Gastrocnemius medialis (tissue), 4 donors: Measurements from ENCODE around the gene SHISAL2A. TPM values are rescaled to one million over a fixed set of nuclear protein-coding genes. Genes with fewer than 3 reads are reported as not detected.

Source experiments
- ATAC-seq, 2 donors: fragments of 150-250 bp; one replicate each; pipeline ENCODE4 v1.9.1; 2016
- DNase-seq, 2 donors: peaks; one replicate each; pipeline ENCODE4 v3.0.0-alpha.2; 2019
- H3K27ac ChIP-seq, 4 donors: fragments of 200-600 bp; sonication (generic); 1 replicate in 1 of 4; 2 replicates in 3 of 4; pipeline ENCODE4 v1.5.1; 2016 to 2018; ENCODE audit warnings: mild to moderate bottlenecking in 2 of 4, moderate library complexity in 1 of 4
- H3K27me3 ChIP-seq, 3 donors: fragments of 200-600 bp; sonication (generic) in 2 of 3; 1 replicate in 1 of 3; 2 replicates in 2 of 3; pipeline versions ENCODE4 v1.5.1 to v1.6.0; 2016 to 2019; ENCODE audit warnings: mild to moderate bottlenecking in 1 of 3, moderate library complexity in 1 of 3
- H3K36me3 ChIP-seq, 2 donors: fragments of 200-600 bp; sonication (generic) in 1 of 2; one replicate each; pipeline ENCODE4 v1.5.1; 2017 to 2018
- H3K4me1 ChIP-seq, 2 donors: fragments of 200-600 bp; sonication (generic) in 1 of 2; one replicate each; pipeline ENCODE4 v1.5.1; 2016 to 2017; ENCODE audit warnings: mild to moderate bottlenecking in 2 of 2
- H3K4me3 ChIP-seq, 4 donors: fragments of 200-600 bp; sonication (generic) in 3 of 4; 1 replicate in 1 of 4; 2 replicates in 3 of 4; pipeline ENCODE4 v1.5.1; 2016 to 2019; ENCODE audit warnings: mild to moderate bottlenecking in 2 of 4
- H3K9me3 ChIP-seq, 3 donors: fragments of 200-600 bp; sonication (generic) in 2 of 3; 1 replicate in 1 of 3; 2 replicates in 2 of 3; pipeline ENCODE4 v1.5.1; 2016 to 2019
- POLR2A ChIP-seq, 2 donors: fragments of 450-650 bp; IDR thresholded peaks; one replicate each; pipeline ENCODE4 v1.6.1; 2017; ENCODE audit warnings: antibody characterized with exemption in 2 of 2, mild to moderate bottlenecking in 2 of 2, moderate library complexity in 2 of 2
- in situ Hi-C, 4 donors: fragments of 200-750 bp; cut with MboI; loops; one replicate each; pipeline versions ENCODE4 v1.15.0 to v1.8.0; 2017; ENCODE audit warnings: low sequenced_read_pairs in 4 of 4
- intact Hi-C: fragments of 100-400 bp; cut with DNase I; formaldehyde crosslinking; loops from one replicate; pipeline ENCODE4 v1.15.1; 2023; ENCODE audit warnings: low total_unique reads
- total RNA-seq, 4 donors: library from RNA; depleted of rRNA; stranded (reverse); fragments of >200 nt; gene quantifications; one replicate each; pipeline versions ENCODE4 v1.1.0 to v1.2.3, GENCODE V29; 2016
- TF ChIP-seq, protein P1 (sequence below), 5 experiments: fragments of 450-650 bp in 3 of 5; fragments of 200-600 bp in 2 of 5; sonication (generic) in 2 of 5; IDR thresholded peaks in 4 of 5; conservative IDR thresholded peaks in 1 of 5; 1 replicate in 4 of 5; 2 replicates in 1 of 5; pipeline ENCODE4 v1.5.1; 2016 to 2019; ENCODE audit warnings: antibody characterized with exemption in 5 of 5, mild to moderate bottlenecking in 3 of 5, moderate library complexity in 3 of 5

Gene SHISAL2A
- total RNA-seq, 4 donors from 2014 or later, result 0.33 to 0.41 TPM; not detected in 2

DNA sequence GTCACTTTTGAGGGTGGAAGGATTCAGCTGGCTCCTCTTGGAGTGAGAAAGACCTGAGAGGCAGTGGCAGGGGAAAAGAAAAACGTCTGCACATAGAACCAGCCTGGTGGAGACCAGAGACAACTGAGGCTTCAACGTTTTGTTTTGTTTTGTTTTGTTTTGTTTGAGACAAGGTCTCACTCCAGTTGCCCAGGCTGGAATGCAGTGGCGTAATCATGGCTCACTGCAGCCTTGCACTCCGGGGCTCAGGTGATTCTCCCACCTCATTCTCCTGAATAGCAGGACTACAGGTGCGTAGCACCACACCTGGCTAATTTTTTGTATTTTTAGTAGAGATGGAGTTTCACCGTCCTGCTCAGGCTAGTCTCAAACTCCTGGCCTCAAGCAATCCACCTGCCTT, 12.3 kb downstream of the SHISAL2A start:
- in situ Hi-C loops, result no loop called here
- H3K4me1 ChIP-seq, result no peaks in the 10 kb centered on the region
- H3K4me3 ChIP-seq, result no peak overlapping the region
- H3K27me3 ChIP-seq, result no peaks in the 10 kb centered on the region
- intact Hi-C loops, result no loop called here
- TF ChIP-seq, protein P1, sequence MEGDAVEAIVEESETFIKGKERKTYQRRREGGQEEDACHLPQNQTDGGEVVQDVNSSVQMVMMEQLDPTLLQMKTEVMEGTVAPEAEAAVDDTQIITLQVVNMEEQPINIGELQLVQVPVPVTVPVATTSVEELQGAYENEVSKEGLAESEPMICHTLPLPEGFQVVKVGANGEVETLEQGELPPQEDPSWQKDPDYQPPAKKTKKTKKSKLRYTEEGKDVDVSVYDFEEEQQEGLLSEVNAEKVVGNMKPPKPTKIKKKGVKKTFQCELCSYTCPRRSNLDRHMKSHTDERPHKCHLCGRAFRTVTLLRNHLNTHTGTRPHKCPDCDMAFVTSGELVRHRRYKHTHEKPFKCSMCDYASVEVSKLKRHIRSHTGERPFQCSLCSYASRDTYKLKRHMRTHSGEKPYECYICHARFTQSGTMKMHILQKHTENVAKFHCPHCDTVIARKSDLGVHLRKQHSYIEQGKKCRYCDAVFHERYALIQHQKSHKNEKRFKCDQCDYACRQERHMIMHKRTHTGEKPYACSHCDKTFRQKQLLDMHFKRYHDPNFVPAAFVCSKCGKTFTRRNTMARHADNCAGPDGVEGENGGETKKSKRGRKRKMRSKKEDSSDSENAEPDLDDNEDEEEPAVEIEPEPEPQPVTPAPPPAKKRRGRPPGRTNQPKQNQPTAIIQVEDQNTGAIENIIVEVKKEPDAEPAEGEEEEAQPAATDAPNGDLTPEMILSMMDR (IDR thresholded peaks at IDR 0.05 in 4 of 5, conservative IDR thresholded peaks at IDR 0.05 in 1 of 5), result no peak
- no peak for TF ChIP-seq POLR2A (IDR thresholded peaks at IDR 0.05)
- H3K9me3 ChIP-seq, result no peaks in the 10 kb centered on the region
- no peaks in the 10 kb centered on the region for H3K36me3 ChIP-seq
- H3K27ac ChIP-seq, result no peak overlapping the region
- no peak for ATAC-seq
- no peak for DNase-seq

DNA sequence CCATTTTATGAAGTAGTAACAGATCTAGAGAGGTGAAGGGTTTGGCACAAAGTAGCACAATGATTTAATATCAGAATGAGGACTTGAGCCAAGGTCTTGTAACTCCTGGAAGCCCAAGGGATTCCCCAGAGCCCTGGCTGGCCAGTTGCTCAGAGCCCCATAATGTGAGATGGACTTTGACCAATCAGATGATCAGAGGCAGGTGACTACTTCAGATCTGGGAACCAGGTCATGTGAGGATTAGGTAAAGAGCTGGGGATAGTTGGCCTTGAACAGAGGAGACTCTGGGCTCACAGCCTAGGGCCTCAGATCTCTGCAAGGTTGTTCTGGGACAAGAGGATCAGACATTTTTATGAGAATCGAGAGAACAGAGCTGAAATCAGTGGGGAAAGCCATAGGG, 18.9 kb downstream of the SHISAL2A start:
- no peaks in the 10 kb centered on the region for H3K27me3 ChIP-seq
- H3K4me3 ChIP-seq, result no peak overlapping the region
- intact Hi-C loops (no loop called here), in situ Hi-C loops (loop anchor here in 1 of 4 donors (25.0 kb wide), 1 partner anchor 515 kb away; the partner anchor contains the start of gene ZFYVE9)
- H3K36me3 ChIP-seq, result no peaks in the 10 kb centered on the region
- TF ChIP-seq, protein P1 (IDR thresholded peaks at IDR 0.05 in 4 of 5, conservative IDR thresholded peaks at IDR 0.05 in 1 of 5), result no peak
- TF ChIP-seq POLR2A (IDR thresholded peaks at IDR 0.05), result no peak
- DNase-seq (no peak), ATAC-seq (peak; percentile 62 to 76)
- H3K4me1 ChIP-seq, result peaks cover 0 to 11% of the 10 kb centered on the region in 2 donors
- H3K9me3 ChIP-seq, result no peaks in the 10 kb centered on the region
- peak overlapping the region; percentile 12 to 45 (median 24) for H3K27ac ChIP-seq

DNA sequence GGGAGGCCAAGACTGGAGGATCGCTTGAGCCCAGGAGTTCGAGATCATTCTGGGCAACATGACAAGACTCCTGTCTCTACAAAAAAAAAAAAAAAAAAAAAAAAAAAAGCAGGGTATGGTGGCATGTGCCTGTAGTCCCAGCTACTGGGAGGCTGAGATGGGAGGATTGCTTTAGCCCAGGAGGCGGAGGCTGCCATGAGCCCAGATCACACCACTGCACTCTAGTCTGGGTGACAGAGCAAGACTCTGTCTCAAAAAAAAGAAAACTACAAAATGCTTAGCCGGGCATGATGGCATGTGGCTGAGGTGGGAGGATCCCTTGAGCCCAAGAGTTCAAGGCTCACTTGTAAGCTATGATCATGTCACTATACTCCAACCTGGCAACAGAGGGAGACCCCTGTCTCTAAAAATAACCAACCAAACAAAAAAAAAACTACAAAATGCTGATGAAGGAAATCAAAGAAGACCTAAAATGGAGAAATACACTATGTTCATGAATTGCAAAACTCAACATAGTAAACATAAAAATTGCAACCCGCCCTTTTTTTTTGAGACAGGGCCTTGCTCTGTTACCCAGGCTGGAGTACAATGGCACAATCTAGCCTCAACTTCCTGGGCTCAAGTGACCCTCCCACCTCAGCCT, 20.4 kb downstream of the SHISAL2A start:
- in situ Hi-C loops, result loop anchor here in 1 of 4 donors (25.0 kb wide), 1 partner anchor 516 kb away; the partner anchor contains the start of gene ZFYVE9
- TF ChIP-seq POLR2A (IDR thresholded peaks at IDR 0.05), result no peak
- TF ChIP-seq, protein P1 (IDR thresholded peaks at IDR 0.05 in 4 of 5, conservative IDR thresholded peaks at IDR 0.05 in 1 of 5), result no peak
- Histone ChIP-seq H3K36me3 (no peaks in the 10 kb centered on the region), H3K4me3 (no peak overlapping the region), H3K4me1 (peaks cover 2 to 17% of the 10 kb centered on the region in 2 donors), H3K27me3 (no peaks in the 10 kb centered on the region), H3K9me3 (no peaks in the 10 kb centered on the region), H3K27ac (no peak overlapping the region)
- DNase-seq (no peak), ATAC-seq (no peak)
- intact Hi-C loops, result no loop called here

DNA sequence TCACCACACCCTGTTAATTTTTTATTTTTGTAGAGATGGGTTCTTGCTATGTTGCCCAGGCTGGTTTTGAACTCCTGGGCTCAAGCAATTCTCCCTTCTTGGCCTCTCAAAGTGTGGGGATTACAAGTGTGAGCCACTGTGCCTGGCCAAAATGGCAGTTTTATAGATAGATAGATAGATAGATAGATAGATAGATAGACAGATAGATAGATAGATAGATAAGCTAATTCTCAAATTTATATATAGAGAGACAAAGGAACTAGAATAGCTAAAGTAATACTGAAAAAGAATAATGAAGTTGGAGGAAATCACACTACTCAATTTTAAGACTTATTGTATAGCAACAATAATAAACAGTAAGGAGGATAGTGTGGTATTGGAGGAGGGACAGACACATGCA, 21.1 kb downstream of the SHISAL2A start:
- no peak overlapping the region for H3K4me3 ChIP-seq
- no peak overlapping the region for H3K27ac ChIP-seq
- no peaks in the 10 kb centered on the region for H3K27me3 ChIP-seq
- H3K9me3 ChIP-seq, result no peaks in the 10 kb centered on the region
- in situ Hi-C loops, result loop anchor here in 1 of 4 donors (25.0 kb wide), 1 partner anchor 517 kb away; the partner anchor contains the start of gene ZFYVE9
- ATAC-seq, result no peak
- no peaks in the 10 kb centered on the region for H3K36me3 ChIP-seq
- intact Hi-C loops, result no loop called here
- TF ChIP-seq, protein P1 (IDR thresholded peaks at IDR 0.05 in 4 of 5, conservative IDR thresholded peaks at IDR 0.05 in 1 of 5), result no peak
- no peak for TF ChIP-seq POLR2A (IDR thresholded peaks at IDR 0.05)
- H3K4me1 ChIP-seq, result peaks cover 7 to 21% of the 10 kb centered on the region in 2 donors
- DNase-seq, result no peak
